Right renal pelvis (tissue), 4 donors: Measurements from ENCODE around the gene ERCC4. TPM values are rescaled to one million over a fixed set of nuclear protein-coding genes. Genes with fewer than 3 reads are reported as not detected.
"Not testable (repeated sequence)": the region's sequence is repeated elsewhere in the genome, so short reads cannot be mapped to it uniquely, and the experiment has no call there.

Experiments used
- DNase-seq, 4 donors: peaks; one replicate each; pipeline ENCODE4 v3.0.0-alpha.2; 2013; ENCODE audit warnings: low read depth in 4 of 4, low spot score in 3 of 4, missing footprints in 1 of 4
- polyA plus RNA-seq, 4 donors: library from polyadenylated mRNA; unstranded; fragments of 120-200 nt; gene quantifications; one replicate each; pipeline ENCODE4 v1.2.1, GENCODE V29; 2013; ENCODE audit not compliant: insufficient read length in 4 of 4

ERCC4 gene
- polyA plus RNA-seq = 10 to 100 TPM; 10.7 to 18.5 (median 15.6) TPM

GRCh38 chr16:13919683-13920509 is at the start of gene ERCC4:
Gene ERCC4, plus strand, starts transcription at chr16:13920154. Its CDS starts 12 bp downstream, at chr16:13920166.
- DNase-seq = peak; percentile 98 to 99 (median 98)

GRCh38 chr16:13873835-13874438 is 46.0 kb upstream of the ERCC4 start:
- peak in 3 of 4 donors; percentile 14 to 43 (median 20) for DNase-seq

GRCh38 chr16:13875614-13876284 is 44.2 kb upstream of the ERCC4 start:
- no peak for DNase-seq

- DNase-seq = no peak
Observed at GRCh38 chr16:13883276-13883675, 36.7 kb upstream of the ERCC4 start.

- no peak for DNase-seq
Observed at GRCh38 chr16:13883881-13884280, 36.1 kb upstream of the ERCC4 start.

- DNase-seq = no peak
Observed at GRCh38 chr16:13885700-13886099, 34.3 kb upstream of the ERCC4 start.

- DNase-seq = no peak
Observed at GRCh38 chr16:13886608-13887007, 33.3 kb upstream of the ERCC4 start.

GRCh38 chr16:13889323-13889722 is 30.6 kb upstream of the ERCC4 start:
- DNase-seq = not testable (repeated sequence)

- DNase-seq = no peak
Observed at GRCh38 chr16:13892301-13892700, 27.7 kb upstream of the ERCC4 start.

- DNase-seq = no peak
Observed at GRCh38 chr16:13895516-13895915, 24.4 kb upstream of the ERCC4 start.

- no peak for DNase-seq
Observed at GRCh38 chr16:13896543-13897182, 23.3 kb upstream of the ERCC4 start.

- no peak for DNase-seq
Observed at GRCh38 chr16:13897806-13898205, 22.1 kb upstream of the ERCC4 start.

GRCh38 chr16:13898233-13898632 is 21.7 kb upstream of the ERCC4 start:
- DNase-seq = no peak

- DNase-seq = no peak
Observed at GRCh38 chr16:13902052-13902451, 17.9 kb upstream of the ERCC4 start.

GRCh38 chr16:13902677-13903076 is 17.3 kb upstream of the ERCC4 start:
- no peak for DNase-seq

GRCh38 chr16:13904179-13904691 is 15.7 kb upstream of the ERCC4 start:
- DNase-seq = no peak

GRCh38 chr16:13904822-13905221 is 15.1 kb upstream of the ERCC4 start:
- DNase-seq = not testable (repeated sequence)

- no peak for DNase-seq
Observed at GRCh38 chr16:13906168-13907089, 13.5 kb upstream of the ERCC4 start.

GRCh38 chr16:13907431-13907830 is 12.5 kb upstream of the ERCC4 start:
- no peak for DNase-seq

- DNase-seq = no peak
Observed at GRCh38 chr16:13909069-13909468, 10.9 kb upstream of the ERCC4 start.
